PC-3 (cell line): ENCODE measurements around the gene TRAPPC10.

Experiments
- EZH2 ChIP-seq: fragments of 300-600 bp; sonication (generic); IDR thresholded peaks from one replicate; pipeline ENCODE4 v1.6.1; 2017; ENCODE audit warnings: antibody characterized with exemption, mild to moderate bottlenecking, low read length; ENCODE audit not compliant: unreplicated experiment
- EZH2phosphoT487 ChIP-seq: fragments of 300-600 bp; sonication (generic); IDR thresholded peaks from 2 replicates; pipeline ENCODE4 v1.6.1; 2018; ENCODE audit warnings: mild to moderate bottlenecking, antibody characterized with exemption, low read length, borderline replicate concordance
- TF ChIP-seq, protein P1 (sequence below): fragments of 300-600 bp; sonication (generic); conservative IDR thresholded peaks from 2 replicates; pipeline ENCODE4 v1.5.1; 2017; ENCODE audit warnings: antibody characterized with exemption, low read depth, mild to moderate bottlenecking, low read length

- TF ChIP-seq, protein P1, sequence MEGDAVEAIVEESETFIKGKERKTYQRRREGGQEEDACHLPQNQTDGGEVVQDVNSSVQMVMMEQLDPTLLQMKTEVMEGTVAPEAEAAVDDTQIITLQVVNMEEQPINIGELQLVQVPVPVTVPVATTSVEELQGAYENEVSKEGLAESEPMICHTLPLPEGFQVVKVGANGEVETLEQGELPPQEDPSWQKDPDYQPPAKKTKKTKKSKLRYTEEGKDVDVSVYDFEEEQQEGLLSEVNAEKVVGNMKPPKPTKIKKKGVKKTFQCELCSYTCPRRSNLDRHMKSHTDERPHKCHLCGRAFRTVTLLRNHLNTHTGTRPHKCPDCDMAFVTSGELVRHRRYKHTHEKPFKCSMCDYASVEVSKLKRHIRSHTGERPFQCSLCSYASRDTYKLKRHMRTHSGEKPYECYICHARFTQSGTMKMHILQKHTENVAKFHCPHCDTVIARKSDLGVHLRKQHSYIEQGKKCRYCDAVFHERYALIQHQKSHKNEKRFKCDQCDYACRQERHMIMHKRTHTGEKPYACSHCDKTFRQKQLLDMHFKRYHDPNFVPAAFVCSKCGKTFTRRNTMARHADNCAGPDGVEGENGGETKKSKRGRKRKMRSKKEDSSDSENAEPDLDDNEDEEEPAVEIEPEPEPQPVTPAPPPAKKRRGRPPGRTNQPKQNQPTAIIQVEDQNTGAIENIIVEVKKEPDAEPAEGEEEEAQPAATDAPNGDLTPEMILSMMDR: no peak
- TF ChIP-seq EZH2: no peak
- TF ChIP-seq EZH2phosphoT487: no peak
These were observed 81.7 kb downstream of the TRAPPC10 start for GRCh38 chr21:44093761-44094160.
